Measurements from ENCODE around the gene ACADS.

The ACADS gene

DNA sequence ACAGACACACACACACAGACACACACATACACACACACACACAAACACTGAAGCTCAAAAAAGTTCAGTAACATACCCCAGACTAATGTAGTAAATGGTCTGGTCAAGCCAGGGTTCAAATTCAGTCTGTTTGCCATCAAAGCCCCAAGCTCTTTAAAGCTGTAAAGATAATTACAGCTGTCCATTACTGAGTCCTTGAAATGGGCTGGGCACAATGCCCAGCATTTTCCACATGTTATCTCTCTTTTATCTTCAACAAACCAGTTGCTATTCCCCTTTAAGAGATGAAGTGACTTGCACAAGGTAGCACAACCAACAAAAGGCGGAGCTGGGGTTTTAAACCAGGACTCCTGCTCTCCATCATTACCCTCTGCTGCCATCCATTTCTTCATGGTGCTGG is 23.0 kb upstream of the ACADS start:
- no peaks in the 10 kb centered on the region for H3K4me1 ChIP-seq (ENCODE audit: control insufficient read depth in 1 of 2, insufficient read depth in 2 of 2, low read length in 2 of 2)
- H2AFZ ChIP-seq (ENCODE audit: insufficient read depth, low read length, poor library complexity), result no peak overlapping the region
- H3K4ac ChIP-seq (ENCODE audit: low read depth, low read length), result no peak overlapping the region
- H3K18ac ChIP-seq (ENCODE audit: low read length), result no peak overlapping the region
- H2BK5ac ChIP-seq (ENCODE audit: low read depth, low read length, poor library complexity), result no peak overlapping the region
- H3K36me3 ChIP-seq (ENCODE audit: control insufficient read depth in 1 of 2, insufficient read depth in 2 of 2, low read length in 2 of 2), result peaks cover 32 to 51% of the 10 kb centered on the region in 2 experiments
- H3K9me3 ChIP-seq (ENCODE audit: insufficient read depth, low read depth, low read length), result no peaks in the 10 kb centered on the region
- H3K14ac ChIP-seq (ENCODE audit: low read length), result no peak overlapping the region
- no peaks in the 10 kb centered on the region for H3K79me1 ChIP-seq (ENCODE audit: low read length)
- no peak overlapping the region for H3K4me2 ChIP-seq (ENCODE audit: low read length)
- H3K79me2 ChIP-seq (ENCODE audit: control insufficient read depth, insufficient read depth, low read length, poor library complexity), result no peaks in the 10 kb centered on the region
- no peak overlapping the region for H3K27ac ChIP-seq (ENCODE audit: low read depth, low read length)
- no peak overlapping the region for H4K8ac ChIP-seq (ENCODE audit: low read depth, low read length)
- no peaks in the 10 kb centered on the region for H3K27me3 ChIP-seq (ENCODE audit: insufficient read depth, low read length)
- WGBS (ENCODE audit: extremely low coverage, insufficient coverage, insufficient read length), result no CpG with 5 or more reads among the region's 1 CpG
- no peak overlapping the region for H3K23ac ChIP-seq (ENCODE audit: low read length)
- no peak overlapping the region for H3K4me3 ChIP-seq (ENCODE audit: low read depth, low read length)
- H2BK12ac ChIP-seq (ENCODE audit: low read length), result no peak overlapping the region
- H2AK5ac ChIP-seq (ENCODE audit: low read length), result no peak overlapping the region
- H4K91ac ChIP-seq (ENCODE audit: low read depth, low read length), result no peak overlapping the region
- no peak overlapping the region for H3K9ac ChIP-seq (ENCODE audit: low read length)
- DNase-seq, result no peak
- H2BK120ac ChIP-seq (ENCODE audit: insufficient read depth, low read length, poor library complexity), result no peak overlapping the region
- no peak overlapping the region for H4K12ac ChIP-seq (ENCODE audit: low read depth, low read length)

DNA sequence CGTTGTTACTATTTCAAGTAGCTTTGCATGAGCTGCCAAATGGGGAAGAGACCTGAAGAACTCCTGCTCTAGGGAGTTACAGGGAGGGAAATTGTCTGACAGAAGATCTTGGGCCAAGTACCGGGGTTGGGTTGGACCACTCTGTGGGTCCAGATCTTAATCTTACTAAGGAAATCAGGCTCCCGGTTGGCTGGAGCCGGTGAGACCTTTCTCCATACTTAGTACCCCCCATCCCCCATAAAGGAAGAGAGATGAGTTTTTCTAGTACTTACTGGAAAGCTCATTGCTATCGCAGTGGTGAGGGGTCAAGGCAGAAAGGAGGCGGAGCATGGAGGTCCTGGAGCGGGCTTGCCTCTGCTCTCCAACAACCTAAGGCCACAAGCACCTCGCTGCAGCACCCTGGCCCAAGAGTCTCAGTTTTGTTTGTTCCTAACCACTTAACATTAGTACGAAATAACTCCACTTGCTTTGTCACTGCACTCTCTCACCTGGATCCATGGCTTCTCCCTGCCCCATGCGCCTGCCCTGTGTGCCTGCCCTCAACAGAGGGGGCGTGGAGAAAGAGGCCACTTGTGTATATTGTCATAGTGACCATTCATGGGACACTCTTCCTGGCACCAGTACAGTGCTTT is 22.2 kb upstream of the ACADS start:
- Histone ChIP-seq H3K4me1 (ENCODE audit: control insufficient read depth in 1 of 2, insufficient read depth in 2 of 2, low read length in 2 of 2) (no peaks in the 10 kb centered on the region), H2BK12ac (ENCODE audit: low read length) (no peak overlapping the region), H3K9me3 (ENCODE audit: insufficient read depth, low read depth, low read length) (no peaks in the 10 kb centered on the region), H3K27me3 (ENCODE audit: insufficient read depth, low read length) (no peaks in the 10 kb centered on the region), H3K4ac (ENCODE audit: low read depth, low read length) (no peak overlapping the region), H3K27ac (ENCODE audit: low read depth, low read length) (no peak overlapping the region), H3K36me3 (ENCODE audit: control insufficient read depth in 1 of 2, insufficient read depth in 2 of 2, low read length in 2 of 2) (peaks cover 29 to 44% of the 10 kb centered on the region in 2 experiments), H3K79me1 (ENCODE audit: low read length) (no peaks in the 10 kb centered on the region), H2BK5ac (ENCODE audit: low read depth, low read length, poor library complexity) (no peak overlapping the region), H3K4me3 (ENCODE audit: low read depth, low read length) (no peak overlapping the region), H2AFZ (ENCODE audit: insufficient read depth, low read length, poor library complexity) (no peak overlapping the region), H3K4me2 (ENCODE audit: low read length) (no peak overlapping the region), H3K23ac (ENCODE audit: low read length) (no peak overlapping the region), H3K18ac (ENCODE audit: low read length) (no peak overlapping the region), H4K12ac (ENCODE audit: low read depth, low read length) (no peak overlapping the region), H3K14ac (ENCODE audit: low read length) (no peak overlapping the region), H3K9ac (ENCODE audit: low read length) (no peak overlapping the region), H2BK120ac (ENCODE audit: insufficient read depth, low read length, poor library complexity) (no peak overlapping the region), H2AK5ac (ENCODE audit: low read length) (no peak overlapping the region), H4K8ac (ENCODE audit: low read depth, low read length) (no peak overlapping the region), H3K79me2 (ENCODE audit: control insufficient read depth, insufficient read depth, low read length, poor library complexity) (no peaks in the 10 kb centered on the region), H4K91ac (ENCODE audit: low read depth, low read length) (no peak overlapping the region)
- no CpG with 5 or more reads among the region's 11 CpGs for WGBS (ENCODE audit: extremely low coverage, insufficient coverage, insufficient read length)
- DNase-seq, result no peak

DNA sequence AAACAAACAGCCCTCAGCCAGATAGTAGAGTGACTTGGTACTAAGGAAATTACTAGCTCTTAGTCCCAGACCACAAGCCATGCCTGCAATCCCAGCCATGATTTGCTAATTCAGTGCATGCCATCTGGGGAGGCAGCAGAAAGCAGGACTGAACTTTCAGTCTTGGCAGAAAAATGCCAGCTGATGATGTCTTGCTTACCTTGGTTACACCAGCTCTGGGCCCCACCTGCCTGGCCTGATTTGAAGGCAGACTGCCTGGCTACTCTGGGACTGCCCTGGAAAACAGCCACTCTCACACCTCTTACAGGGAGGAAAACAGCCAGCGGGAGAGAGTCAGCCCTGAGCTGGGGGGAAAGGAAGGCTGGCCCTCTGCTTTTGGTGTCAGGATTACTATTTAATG is 20.0 kb upstream of the ACADS start:
- H2BK12ac ChIP-seq (ENCODE audit: low read length), result no peak overlapping the region
- peaks cover 4 to 6% of the 10 kb centered on the region in 2 experiments for H3K4me1 ChIP-seq (ENCODE audit: control insufficient read depth in 1 of 2, insufficient read depth in 2 of 2, low read length in 2 of 2)
- H3K79me1 ChIP-seq (ENCODE audit: low read length), result peaks cover 6% of the 10 kb centered on the region
- H4K8ac ChIP-seq (ENCODE audit: low read depth, low read length), result no peak overlapping the region
- H4K12ac ChIP-seq (ENCODE audit: low read depth, low read length), result no peak overlapping the region
- H2AFZ ChIP-seq (ENCODE audit: insufficient read depth, low read length, poor library complexity), result no peak overlapping the region
- no peak overlapping the region for H2BK5ac ChIP-seq (ENCODE audit: low read depth, low read length, poor library complexity)
- no peak overlapping the region for H3K9ac ChIP-seq (ENCODE audit: low read length)
- no peak overlapping the region for H3K4me2 ChIP-seq (ENCODE audit: low read length)
- no peaks in the 10 kb centered on the region for H3K27me3 ChIP-seq (ENCODE audit: insufficient read depth, low read length)
- WGBS (ENCODE audit: extremely low coverage, insufficient coverage, insufficient read length), result no CpG with 5 or more reads among the region's 1 CpG
- no peak overlapping the region for H3K27ac ChIP-seq (ENCODE audit: low read depth, low read length)
- no peak for DNase-seq
- H3K36me3 ChIP-seq (ENCODE audit: control insufficient read depth in 1 of 2, insufficient read depth in 2 of 2, low read length in 2 of 2), result peaks cover 18 to 27% of the 10 kb centered on the region in 2 experiments
- no peak overlapping the region for H2AK5ac ChIP-seq (ENCODE audit: low read length)
- no peak overlapping the region for H4K91ac ChIP-seq (ENCODE audit: low read depth, low read length)
- H2BK120ac ChIP-seq (ENCODE audit: insufficient read depth, low read length, poor library complexity), result no peak overlapping the region
- H3K9me3 ChIP-seq (ENCODE audit: insufficient read depth, low read depth, low read length), result no peaks in the 10 kb centered on the region
- no peak overlapping the region for H3K18ac ChIP-seq (ENCODE audit: low read length)
- H3K23ac ChIP-seq (ENCODE audit: low read length), result no peak overlapping the region
- H3K4ac ChIP-seq (ENCODE audit: low read depth, low read length), result no peak overlapping the region
- H3K14ac ChIP-seq (ENCODE audit: low read length), result no peak overlapping the region
- no peak overlapping the region for H3K4me3 ChIP-seq (ENCODE audit: low read depth, low read length)
- peaks cover 3% of the 10 kb centered on the region for H3K79me2 ChIP-seq (ENCODE audit: control insufficient read depth, insufficient read depth, low read length, poor library complexity)

DNA sequence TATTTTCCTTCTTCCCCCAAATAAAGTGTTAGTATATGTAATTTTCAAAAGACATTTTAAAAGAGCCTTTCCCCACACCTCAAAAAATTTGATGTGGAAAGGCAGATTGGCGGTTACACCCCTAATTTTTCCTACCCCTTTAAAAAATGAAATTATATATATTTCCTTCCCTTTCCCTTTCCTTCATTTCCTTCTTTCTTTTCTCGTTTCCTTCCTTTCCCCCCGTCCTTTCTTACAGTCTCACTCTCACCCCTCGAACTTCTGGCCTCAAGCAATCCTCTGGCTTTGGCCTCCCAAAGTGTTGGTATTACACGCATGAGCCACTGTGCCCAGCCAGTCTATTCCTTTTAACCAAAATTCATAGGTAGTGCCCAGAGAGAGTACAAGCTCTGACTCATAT is 19.6 kb upstream of the ACADS start:
- Histone ChIP-seq H2BK12ac (ENCODE audit: low read length) (no peak overlapping the region), H3K9me3 (ENCODE audit: insufficient read depth, low read depth, low read length) (no peaks in the 10 kb centered on the region), H2AFZ (ENCODE audit: insufficient read depth, low read length, poor library complexity) (no peak overlapping the region), H3K4me1 (ENCODE audit: control insufficient read depth in 1 of 2, insufficient read depth in 2 of 2, low read length in 2 of 2) (peaks cover 4 to 6% of the 10 kb centered on the region in 2 experiments), H3K4ac (ENCODE audit: low read depth, low read length) (no peak overlapping the region), H2BK5ac (ENCODE audit: low read depth, low read length, poor library complexity) (no peak overlapping the region), H4K91ac (ENCODE audit: low read depth, low read length) (no peak overlapping the region), H3K23ac (ENCODE audit: low read length) (no peak overlapping the region), H2AK5ac (ENCODE audit: low read length) (no peak overlapping the region), H3K18ac (ENCODE audit: low read length) (no peak overlapping the region), H4K8ac (ENCODE audit: low read depth, low read length) (no peak overlapping the region), H3K4me2 (ENCODE audit: low read length) (no peak overlapping the region), H3K79me1 (ENCODE audit: low read length) (peaks cover 10% of the 10 kb centered on the region), H3K9ac (ENCODE audit: low read length) (no peak overlapping the region), H4K12ac (ENCODE audit: low read depth, low read length) (no peak overlapping the region), H3K27ac (ENCODE audit: low read depth, low read length) (no peak overlapping the region), H3K14ac (ENCODE audit: low read length) (no peak overlapping the region), H3K4me3 (ENCODE audit: low read depth, low read length) (no peak overlapping the region), H3K27me3 (ENCODE audit: insufficient read depth, low read length) (no peaks in the 10 kb centered on the region), H3K36me3 (ENCODE audit: control insufficient read depth in 1 of 2, insufficient read depth in 2 of 2, low read length in 2 of 2) (peaks cover 14 to 23% of the 10 kb centered on the region in 2 experiments), H3K79me2 (ENCODE audit: control insufficient read depth, insufficient read depth, low read length, poor library complexity) (peaks cover 8% of the 10 kb centered on the region), H2BK120ac (ENCODE audit: insufficient read depth, low read length, poor library complexity) (no peak overlapping the region)
- WGBS (ENCODE audit: extremely low coverage, insufficient coverage, insufficient read length), result 100% methylated on average over 3 of the region's 5 CpGs
- no peak for DNase-seq

All from trophoblast cell (in vitro differentiated cells and primary cell).